ENCODE results near the gene ERP27.

The ERP27 gene

DNA sequence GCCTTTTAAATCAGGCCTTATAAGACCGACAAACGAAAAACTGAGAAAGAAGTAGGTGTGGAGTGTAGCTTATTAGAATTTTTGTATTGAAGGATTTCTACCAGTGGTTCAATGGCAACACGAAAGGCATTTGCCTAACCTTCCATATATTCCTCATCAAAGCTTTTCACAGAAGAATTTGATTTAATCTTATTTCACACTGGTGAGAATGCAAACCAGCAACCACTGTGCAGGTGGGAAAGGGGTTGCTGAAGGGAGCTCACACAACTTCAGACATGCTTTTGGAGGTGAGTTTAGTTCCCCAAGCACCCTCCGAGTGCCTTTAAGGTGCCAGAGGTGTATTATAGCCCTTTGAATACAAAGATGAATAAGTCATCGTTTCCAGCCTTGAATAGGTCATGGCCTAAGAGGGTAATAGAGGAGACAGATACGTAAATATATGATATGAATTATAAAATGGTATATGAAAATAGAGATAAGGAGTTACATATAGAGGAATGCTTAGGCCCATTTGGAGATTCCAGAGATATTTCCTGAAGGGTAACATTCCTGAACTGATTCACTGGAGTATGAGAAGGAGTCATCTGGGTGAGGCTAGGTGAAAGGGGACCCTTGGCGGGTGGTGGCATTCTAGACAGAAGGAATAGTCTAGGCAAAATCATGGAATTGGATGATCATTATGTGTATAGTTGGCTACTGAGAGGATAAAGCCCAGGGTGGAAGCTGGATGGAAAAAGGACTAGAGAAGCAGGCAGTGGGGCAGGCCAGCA, 6.4 kb downstream of the ERP27 start:
- DNase-seq, result no peak

DNA sequence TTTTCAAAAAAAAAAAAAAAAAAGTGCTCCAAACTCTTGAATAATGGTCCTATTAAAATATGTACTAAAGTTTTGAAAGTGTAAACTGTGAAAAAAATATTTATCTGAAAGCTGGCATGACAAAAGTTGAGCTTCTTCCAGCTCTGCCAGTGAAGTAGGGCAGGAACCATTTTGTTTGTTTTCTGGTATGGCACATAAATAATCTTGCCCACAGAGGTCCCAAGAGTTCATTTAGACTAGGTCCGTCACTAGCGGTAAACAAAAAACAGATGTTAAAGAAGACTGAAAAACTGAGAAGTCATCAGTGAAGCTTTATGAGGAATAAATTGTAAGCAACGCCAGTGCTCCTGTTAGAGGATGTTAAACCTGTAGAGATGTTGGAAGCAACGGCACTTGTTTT, 7.0 kb downstream of the ERP27 start:
- no peak for DNase-seq

DNA sequence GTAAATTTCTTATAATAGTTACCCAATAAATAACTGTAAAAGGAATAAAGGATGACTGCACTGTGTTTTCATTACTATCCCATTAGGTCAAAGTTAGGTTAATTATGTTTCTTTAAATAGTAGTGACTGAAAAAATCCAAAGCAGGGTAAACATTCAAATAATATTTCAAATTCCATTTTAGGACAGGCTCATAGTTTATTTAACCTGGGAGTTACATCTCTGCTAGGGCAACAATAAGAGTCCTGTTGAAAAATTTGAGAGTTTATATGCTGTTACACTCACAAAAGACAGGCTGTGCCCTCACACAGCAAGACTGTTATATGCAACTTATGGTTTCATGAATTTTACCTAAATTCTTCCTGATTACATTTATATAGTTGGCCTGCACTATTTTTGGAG, 8.0 kb downstream of the ERP27 start:
- DNase-seq, result no peak

DNA sequence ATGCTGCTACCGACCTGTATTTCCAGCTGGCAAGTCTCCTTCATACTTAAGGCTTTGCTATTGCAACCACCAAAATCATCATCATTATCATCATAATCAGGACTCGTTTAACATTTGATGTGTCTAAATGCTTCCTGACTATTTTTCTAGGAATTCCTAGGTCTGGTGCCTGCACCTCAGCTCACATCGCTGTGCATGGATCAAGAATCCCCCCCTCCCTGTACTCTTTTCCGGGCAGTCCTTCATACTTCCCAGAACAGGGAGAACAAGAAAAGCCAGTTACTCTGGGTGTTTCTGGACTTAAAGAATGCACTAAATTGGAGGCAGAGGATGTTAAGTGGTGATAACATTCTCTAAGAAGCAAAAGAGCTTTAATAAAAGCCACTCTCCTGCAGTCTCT, 9.4 kb downstream of the ERP27 start:
- DNase-seq, result no peak

DNA sequence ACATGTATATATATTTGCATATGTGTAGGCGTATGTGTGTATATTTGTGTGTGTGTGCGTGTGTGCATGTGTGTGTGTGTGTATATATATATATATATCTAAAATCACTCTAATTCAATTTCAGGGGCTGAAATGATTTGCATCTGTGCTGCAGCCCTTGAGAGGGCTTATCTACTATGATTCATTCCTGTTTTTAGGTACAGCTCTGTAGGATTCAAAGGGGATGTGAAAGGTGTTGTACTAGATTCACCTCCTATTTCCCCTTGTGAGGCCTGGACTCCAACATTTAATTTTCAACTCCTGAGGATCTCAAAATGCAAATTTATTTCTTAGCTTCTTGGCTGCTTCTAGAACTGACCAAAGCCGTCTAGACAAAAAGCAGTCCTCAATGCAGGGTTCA, 11.1 kb downstream of the ERP27 start:
- no peak for DNase-seq

DNA sequence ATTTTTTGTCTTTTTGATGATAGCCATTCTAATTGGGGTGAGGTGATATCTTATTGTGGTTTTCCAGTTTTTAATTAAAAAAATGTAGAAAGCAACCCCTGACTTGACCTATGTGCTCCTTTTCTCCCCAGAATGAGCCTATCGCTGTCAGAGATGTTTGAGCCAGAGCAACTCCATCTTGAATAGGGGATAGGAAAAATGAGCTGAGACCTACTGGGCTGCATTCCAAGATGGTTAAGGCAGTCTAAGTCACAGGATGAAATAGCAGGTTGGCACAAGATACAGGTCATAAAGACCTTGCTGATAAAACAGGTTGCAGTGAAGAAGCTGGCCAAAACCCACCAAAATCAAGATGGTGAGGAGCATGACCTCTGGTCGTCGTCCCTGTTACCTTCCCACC, 13.8 kb downstream of the ERP27 start:
- DNase-seq, result no peak

DNA sequence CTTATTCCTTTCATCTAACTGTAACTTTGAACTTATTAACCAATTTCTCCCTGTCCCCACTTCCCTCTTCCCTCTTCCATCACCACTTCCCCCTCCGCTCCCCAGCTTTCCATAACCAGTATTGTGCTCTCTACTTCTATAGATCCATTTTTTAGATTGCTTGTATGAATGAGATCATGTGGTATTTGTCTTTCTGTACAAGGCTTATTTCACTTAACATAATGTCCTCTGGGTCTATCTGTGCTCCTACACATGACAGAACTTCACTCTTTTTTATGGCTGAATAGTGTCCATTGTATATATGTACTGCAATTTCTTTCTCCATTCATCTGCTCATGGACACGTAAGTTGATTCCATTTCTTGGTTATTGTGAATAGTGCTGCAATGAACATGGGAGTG, 14.4 kb downstream of the ERP27 start:
- no peak for DNase-seq

DNA sequence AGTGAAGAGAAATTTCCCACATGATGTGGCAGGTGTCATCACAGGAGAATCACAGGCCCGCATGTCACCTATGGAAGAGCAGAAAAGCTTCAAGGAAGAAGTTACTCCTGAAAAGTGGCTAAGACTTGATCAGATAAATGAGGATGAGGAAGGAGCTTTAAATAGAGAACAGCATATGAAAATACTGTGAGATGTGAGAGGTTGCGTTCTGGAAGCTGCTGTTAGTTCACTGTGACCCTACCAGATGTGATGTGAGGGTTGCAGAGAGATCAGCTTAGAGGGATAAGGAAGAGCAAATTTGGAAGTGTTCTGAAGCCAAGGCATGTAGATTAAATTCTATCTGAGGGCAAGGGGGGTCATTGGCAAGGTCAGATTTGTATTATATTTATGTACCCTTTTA, 17.1 kb downstream of the ERP27 start:
- DNase-seq, result no peak

DNA sequence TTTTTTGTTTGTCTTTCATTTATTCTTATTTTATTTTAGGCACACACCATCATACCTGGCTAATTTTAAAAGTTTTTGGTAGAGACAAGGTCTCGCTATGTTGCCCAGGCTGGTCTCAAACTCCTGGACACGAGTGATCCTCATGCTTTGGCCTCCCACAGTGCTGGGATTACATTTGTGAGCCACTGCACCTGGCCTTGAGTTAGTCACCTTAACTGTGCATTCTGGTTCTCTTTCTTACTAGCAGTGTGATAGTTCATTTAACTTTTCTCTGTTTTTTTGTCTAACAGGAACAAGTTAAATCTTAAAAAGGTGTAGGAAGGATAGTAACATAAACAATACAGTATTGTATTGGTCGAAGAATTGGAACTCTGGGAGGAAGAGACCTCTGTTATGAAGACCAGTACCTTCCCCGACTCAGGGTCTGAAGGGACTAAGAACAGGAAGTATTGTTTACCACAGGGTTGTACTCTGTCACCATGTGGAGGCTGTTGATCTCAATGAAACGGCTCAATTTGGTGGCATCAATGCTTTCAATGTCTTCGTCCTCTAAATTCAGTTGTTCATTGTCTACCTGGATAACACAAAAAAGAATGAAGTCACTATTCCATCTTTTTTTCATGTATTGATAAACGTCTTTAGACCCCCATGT, 17.7 kb downstream of the ERP27 start:
- no peak for DNase-seq

DNA sequence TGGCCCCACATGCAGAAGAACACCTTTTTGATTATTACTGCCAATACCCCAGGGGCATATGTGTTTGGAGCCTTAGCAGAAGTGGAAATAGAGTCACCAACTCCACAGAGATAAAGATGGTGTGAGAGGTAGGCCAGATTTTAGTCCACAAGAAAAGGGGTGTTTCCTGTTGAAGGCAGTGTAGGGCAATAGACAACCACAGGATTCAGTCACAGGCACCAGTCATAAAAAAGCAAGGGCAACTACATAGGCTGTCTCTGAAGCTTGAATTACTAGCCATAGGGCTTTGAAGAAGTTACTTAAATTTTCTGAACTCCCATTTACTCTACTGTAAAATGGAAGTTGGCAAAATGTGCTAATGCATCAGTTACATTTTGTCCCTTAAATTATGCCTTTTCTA, 18.9 kb downstream of the ERP27 start:
- no peak for DNase-seq

DNA sequence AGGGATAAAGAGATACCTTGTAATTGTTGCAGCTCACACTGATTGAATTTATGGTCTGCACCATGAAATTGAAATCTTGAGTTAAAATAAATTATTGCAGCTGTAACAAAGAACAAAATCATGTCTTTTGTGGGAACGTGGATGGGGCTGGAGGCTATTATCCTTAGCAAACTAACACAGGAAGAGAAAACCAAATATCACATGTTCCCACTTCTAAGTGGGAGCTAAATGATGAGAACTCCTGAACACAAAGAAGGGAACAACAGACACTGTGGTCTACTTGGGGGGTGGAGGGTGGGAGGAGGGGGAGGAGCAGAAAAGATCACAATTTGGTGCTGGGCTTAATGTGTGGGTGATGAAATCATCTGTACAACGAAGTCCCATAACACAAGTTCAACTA, 22.6 kb downstream of the ERP27 start:
- no peak for DNase-seq

DNA sequence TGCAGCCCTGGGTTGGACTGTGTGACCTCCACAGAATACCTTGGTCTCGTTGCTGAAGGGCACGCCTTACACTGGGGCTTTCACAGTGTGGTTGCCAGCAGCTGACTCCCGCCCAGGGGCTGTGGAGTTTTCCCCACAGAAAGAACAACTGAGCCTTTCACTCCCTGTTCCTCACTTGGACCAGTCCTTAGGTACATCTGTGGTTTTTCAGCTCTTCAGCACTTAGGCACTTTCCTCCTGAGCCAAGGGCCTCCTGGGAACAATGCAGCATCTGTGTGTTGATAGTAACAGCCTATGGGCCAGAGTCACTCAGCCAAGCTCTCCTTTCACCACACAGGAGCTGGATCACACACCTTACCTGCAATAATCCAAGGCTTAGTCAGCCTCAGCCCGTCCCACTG, 25.0 kb downstream of the ERP27 start:
- DNase-seq, result no peak

DNA sequence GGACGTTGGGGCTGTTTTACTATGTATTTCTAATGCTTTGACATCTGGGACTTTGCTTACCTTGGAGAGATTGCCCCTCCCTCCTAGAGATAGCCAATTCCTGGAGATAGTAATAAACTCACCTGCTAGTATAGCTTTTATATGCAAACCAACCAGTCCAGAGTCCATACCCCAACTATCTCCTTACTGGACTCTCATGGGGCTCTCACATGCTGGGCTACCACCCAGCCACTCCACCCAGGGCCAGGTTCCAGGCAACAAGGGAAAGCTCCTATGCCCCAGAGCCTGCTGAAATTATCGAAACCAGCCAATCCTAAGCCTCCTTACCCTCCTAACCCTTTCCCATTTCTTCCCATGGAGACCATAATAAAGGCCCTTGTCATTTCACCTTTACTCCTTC, 27.2 kb downstream of the ERP27 start:
- no peak for DNase-seq

DNA sequence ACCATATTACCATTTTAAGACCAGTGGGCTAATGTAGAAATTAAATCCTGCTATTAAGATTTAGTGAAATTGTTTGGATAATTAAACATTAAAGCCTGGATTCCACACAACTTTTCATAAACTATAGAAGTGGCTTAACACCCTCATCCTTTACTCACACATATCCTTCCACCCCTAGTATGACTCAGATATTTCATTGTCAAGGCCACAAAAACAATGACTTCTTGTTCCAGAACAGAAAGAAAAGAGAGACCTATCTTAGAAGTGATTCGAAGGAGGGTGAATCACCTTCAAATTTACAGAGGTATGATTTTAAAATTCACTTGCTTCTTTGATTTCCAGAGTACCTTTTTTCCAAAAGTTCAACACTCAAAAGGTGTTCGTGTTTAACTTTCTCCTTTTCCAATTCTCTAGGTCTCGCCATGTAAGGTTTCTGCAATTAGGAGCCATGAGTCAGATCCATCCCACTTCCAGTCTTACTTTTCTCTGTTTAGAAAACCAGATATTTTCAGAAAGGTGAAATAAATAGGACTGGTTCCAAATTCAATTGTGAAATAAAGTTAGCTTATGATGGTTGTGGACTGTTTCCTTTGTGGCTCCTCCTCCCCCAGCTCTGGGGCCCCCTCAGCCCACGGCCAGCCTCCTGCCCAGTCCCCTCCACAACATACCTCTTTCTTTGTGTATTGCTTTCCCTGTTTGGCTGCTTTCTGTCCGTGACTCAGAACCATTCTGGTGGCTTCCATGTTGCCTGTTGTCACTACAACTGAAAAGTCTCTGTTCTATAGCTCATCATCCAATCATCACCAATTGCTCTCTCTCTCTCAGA, 28.0 kb downstream of the ERP27 start:
- no peak for DNase-seq

DNA sequence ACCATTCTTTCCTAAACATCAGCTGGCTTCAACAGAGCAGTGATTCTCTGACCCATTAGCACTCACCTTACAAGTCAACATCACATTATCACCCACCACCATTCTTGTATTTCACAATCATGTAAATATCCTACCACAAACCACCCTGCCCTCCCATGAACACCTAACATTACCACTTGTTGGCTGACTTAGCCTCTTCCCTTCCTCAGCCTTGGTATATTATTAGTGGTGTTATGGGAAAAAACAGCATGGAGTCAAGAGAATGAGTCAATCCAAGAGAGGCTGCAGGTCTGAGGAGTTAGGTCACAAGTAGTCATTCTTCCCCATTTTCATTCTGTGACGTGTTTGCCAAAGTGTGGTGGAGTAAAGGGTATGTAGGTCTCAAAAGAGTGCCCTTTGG, 30.4 kb downstream of the ERP27 start:
- no peak for DNase-seq

DNA sequence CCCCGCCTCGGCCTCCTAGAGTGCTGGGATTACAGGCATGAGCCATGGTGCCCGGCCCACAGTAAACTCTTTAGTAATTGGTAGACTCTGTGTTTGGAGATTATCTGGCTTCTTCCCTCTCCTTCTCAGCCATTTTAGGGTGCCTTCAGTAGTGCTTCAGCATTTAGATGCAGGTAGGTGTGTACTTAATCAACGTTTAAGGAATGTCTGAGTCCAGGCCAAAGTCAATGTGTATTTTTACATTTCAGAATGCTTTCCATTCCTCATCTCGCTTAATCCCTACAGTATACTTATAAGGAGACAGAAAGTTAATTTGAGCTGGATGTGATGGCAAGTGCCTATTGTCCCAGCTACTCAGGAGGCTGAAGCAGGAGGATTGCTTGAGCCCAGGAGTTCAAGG, 32.2 kb downstream of the ERP27 start:
- no peak for DNase-seq

DNA sequence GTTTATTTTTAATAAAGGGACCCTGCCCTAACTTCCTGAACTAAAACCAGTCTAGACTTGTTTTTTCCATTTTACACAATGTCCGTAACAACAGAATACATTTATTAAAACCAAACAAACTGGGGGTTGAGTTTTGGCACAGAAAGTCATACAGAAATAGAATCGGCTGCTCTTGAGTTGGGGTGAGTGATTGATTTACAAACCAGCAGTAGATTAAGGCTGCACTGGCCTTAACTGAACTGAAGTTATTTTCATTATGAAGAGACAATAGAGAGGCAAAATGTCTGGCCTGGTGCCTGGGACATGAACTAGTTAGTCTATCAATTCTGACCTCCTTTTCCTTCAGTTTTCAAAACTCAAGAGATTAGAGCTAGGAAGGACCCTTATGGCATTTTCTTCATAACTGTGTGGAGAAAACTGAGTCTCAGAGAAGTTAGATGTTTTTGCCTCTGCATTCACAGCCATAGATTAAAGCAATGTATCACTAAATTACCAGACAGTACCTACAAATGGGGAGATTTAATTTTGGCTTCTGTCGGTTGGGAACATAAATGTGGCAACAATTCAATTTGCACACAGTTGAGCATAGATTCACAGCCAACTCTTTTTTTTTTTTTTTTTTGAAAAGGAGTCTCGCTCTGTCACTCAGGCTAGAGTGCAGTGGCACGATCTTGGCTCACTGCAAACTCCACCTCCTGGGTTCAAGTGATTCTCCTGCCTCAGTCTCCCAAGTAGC, 32.9 kb downstream of the ERP27 start:
- DNase-seq, result no peak

DNA sequence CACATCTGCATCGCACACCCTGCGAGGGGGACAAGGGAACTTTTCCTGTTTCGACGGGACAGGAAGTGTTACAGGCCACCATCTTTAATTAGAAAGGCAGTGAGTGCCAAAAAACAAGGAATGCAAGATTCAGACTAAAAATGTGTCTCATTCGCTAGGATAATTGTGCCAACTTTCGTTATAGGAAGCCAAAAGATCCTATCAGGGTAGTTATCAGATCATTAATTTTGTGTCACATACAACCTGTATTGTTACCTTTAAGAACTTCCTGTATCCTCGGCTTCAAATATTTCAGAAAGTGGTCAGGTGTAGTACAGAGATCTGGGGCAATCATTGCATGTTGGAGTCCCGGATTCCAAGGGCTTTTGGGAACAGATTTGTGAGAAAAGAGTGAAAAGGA, 33.5 kb downstream of the ERP27 start:
- DNase-seq, result no peak

DNA sequence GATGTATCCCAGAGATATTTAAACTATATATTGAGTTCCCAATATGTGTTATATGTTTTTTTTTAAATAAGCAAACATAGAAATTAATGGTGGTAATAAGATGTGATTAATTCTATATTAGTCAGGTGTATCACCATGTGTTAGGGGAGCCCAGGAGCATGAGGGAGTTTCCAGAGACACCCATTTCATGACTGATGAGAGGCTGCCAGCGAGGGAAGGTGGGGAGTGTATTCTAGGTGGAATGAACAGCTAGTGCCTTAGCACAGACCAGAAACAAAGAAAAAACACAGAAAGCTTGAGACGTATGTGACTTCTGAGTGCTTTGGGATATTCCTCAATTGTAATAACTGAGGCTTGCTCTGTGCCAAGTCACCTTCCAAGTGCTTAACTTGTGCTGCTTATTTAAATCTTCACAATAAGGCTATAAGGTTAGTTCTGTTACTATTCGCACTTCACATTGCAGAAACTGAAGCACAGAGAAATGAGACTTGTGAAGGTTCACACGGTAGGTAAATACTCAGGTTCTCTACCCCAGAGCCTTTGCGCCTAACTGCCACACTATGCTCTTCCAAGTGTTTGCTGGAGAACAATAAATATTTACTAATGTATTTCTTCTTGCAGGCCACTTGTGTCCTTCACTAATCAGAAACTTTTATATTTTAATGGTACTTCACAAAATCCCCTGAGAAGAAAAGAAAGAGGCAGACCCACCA, 34.8 kb downstream of the ERP27 start:
- DNase-seq, result no peak

DNA sequence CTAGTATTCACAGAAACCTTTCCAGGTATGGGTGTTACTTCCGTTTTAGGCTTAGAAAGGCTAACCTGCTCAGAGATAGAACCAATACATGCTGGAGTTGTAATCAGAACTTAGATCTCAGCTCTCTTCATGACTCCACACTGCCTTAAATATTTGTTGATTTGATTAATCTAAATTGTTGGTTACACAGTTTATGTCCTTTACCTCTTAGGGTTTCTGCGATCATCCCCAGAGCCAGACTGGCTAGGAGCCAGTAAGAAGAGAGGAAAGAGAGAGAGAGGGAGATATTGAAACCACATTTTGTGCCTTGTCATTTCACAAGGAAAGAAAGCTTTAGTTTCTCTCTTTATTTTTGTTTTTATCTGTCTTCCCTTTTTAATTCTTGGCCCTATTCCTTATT, 35.9 kb downstream of the ERP27 start:
- no peak for DNase-seq

DNA sequence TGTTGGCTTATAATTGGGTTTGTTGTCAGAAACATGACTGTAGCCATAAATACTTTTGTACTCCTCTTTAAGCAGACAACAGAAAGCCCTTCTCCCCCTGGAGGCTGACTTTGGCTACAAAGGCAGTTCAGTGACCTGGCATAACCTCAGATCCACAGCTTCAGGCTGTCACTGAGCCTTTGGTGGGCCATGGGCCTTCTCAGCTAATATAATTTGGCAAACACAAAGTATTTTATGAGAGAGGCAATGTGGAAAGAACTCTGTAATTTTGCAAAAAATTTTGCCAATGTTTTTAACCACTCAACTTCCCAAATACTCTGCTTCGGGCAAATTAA, 37.1 kb downstream of the ERP27 start:
- no peak for DNase-seq

DNA sequence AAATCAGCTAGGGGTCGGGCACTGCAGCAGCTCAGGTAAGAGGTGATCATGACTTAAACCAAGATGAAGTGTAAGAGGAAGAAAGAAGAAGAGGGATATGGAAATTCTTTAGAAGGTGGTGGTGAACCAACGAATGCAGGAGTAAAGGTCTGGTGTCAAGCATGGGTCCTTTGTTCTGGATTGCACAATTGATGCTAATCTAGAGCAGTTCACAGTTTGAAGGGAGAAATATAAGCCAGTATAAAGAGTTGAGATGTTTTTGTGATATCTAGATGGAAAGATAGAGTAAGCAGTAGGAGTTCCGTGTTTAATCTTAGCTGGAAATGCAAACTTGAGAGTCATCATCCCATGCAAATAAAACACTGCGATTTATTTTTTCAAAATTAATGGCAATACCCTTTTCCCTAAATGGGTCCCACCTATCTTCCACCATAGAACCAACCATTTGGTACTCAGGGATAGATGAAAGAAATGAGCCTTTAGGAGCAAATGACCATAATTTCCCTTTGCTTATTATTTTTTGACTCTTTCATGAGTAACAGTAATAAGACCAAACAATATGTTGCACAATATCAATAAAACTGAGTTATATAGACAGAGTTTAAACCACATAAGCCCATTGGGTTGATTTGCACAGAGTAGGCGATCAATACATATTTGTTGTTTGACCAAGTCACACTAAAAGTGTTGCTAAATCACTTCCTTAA, 37.7 kb downstream of the ERP27 start:
- DNase-seq, result no peak

All from stimulated activated CD4-positive, alpha-beta T cell treated with anti-CD3 and anti-CD28 coated beads, Interleukin-12 subunit alpha, Interleukin-12 subunit beta, amount 100 ng/mL, for 4 hours (primary cell).